Natural killer cell (primary cell): Measurements from ENCODE around the gene ZNF664. TPM values are rescaled to one million over a fixed set of nuclear protein-coding genes. Genes with fewer than 3 reads are reported as not detected.

Source experiments
- ATAC-seq, 3 donors: fragments of 150-1000 bp in 2 of 3; fragments of 200-7000 bp in 1 of 3; cut with Tn5 transposase; 1 replicate in 1 of 3; 2 replicates in 2 of 3; pipeline ENCODE4 v1.10.0; 2021; ENCODE audit warnings: mild to moderate bottlenecking in 2 of 3, moderate library complexity in 2 of 3
- DNase-seq, 2 donors: peaks; one replicate each; pipeline versions ENCODE4 v3.0.0 to v3.0.0-alpha.2; 2013 to 2021; ENCODE audit warnings: mixed read lengths in 1 of 2
- H3K27ac ChIP-seq: one replicate; pipeline ENCODE4 v1.5.1; 2013; ENCODE audit warnings: mild to moderate bottlenecking, low read length
- H3K27me3 ChIP-seq: one replicate; pipeline ENCODE4 v1.6.1; 2013; ENCODE audit warnings: low read length; ENCODE audit not compliant: control insufficient read depth, insufficient read depth
- H3K36me3 ChIP-seq: one replicate; pipeline ENCODE4 v1.6.1; 2013; ENCODE audit warnings: low read length; ENCODE audit not compliant: control insufficient read depth, insufficient read depth
- H3K4me1 ChIP-seq: one replicate; pipeline ENCODE4 v1.6.1; 2013; ENCODE audit warnings: low read length; ENCODE audit not compliant: control insufficient read depth, insufficient read depth
- H3K4me3 ChIP-seq: one replicate; pipeline ENCODE4 v1.5.1; 2013; ENCODE audit warnings: low read length
- H3K9me3 ChIP-seq: one replicate; pipeline ENCODE4 v1.6.1; 2013; ENCODE audit warnings: low read length; ENCODE audit not compliant: control insufficient read depth, insufficient read depth
- H3K27ac Mint-ChIP-seq, 2 donors: one replicate each; pipeline ENCODE4 v1.8.0; 2022; ENCODE audit warnings: mild to moderate bottlenecking in 2 of 2, mixed read lengths in 2 of 2, moderate library complexity in 1 of 2
- H3K27me3 Mint-ChIP-seq, 2 donors: one replicate each; pipeline ENCODE4 v1.8.0; 2022; ENCODE audit warnings: low read depth in 2 of 2, mixed read lengths in 2 of 2
- H3K36me3 Mint-ChIP-seq: one replicate; pipeline ENCODE4 v1.8.0; 2022; ENCODE audit warnings: mixed read lengths
- H3K4me1 Mint-ChIP-seq, 2 donors: one replicate each; pipeline ENCODE4 v1.8.0; 2022; ENCODE audit warnings: mixed read lengths in 2 of 2
- H3K4me3 Mint-ChIP-seq: one replicate; pipeline ENCODE4 v1.8.0; 2022; ENCODE audit warnings: mild to moderate bottlenecking, moderate library complexity, mixed read lengths
- H3K9me3 Mint-ChIP-seq, 2 donors: one replicate each; pipeline ENCODE4 v1.8.0; 2022; ENCODE audit warnings: mixed read lengths in 2 of 2
- WGBS: methylation state at CpG from one replicate; pipeline ENCODE4 v1.1.7; 2013; ENCODE audit warnings: missing lambda C conversion rate; ENCODE audit not compliant: insufficient coverage; 5-methylcytosine and 5-hydroxymethylcytosine counted together
- intact Hi-C: fragments of 100-400 bp; cut with micrococcal nuclease; formaldehyde crosslinking; loops from one replicate; pipeline ENCODE4 v1.14.2; 2022
- total RNA-seq, 4 donors: library from RNA; stranded (reverse); fragments of 120-200 nt in 1 of 4; gene quantifications; one replicate each; pipeline versions ENCODE4 v1.2.3 to v1.2.4, GENCODE V29; 2013 to 2022
- TF ChIP-seq, protein P1 (sequence below): fragments of 200-600 bp; IDR thresholded peaks from one replicate; pipeline ENCODE4 v1.8.0; 2022; ENCODE audit warnings: antibody characterized with exemption

The ZNF664 gene
- total RNA-seq, 3 donors from 2014 or later (not counting 1 experiment from before 2014, with no cell fraction given): 36.0 to 47.3 (median 46.9) TPM

DNA sequence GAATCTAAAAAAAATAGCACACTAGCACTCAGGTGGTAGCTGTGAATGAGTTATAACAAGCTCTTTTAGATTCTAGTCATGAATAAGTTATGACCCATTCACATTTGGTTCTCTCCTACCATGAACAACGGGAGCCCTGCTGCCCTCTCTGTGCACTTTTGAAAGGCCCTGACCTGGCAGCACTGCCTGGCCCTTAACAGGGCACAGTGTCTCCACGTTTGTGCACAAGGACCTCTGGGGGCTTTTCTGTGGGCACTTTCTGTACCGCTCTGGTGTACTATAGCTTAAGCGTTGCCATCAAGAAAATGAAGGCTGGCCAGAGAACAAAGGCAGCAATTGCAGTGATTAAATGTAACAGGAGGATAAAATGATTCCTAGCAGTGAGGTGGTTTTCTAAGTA, 21.5 kb upstream of the ZNF664 start:
- Histone ChIP-seq H3K4me1 (no peaks in the 10 kb centered on the region), H3K9me3 (no peaks in the 10 kb centered on the region), H3K36me3 (no peaks in the 10 kb centered on the region), H3K27ac (no peak overlapping the region), H3K27me3 (no peaks in the 10 kb centered on the region), H3K4me3 (no peak overlapping the region)
- TF ChIP-seq, protein P1, sequence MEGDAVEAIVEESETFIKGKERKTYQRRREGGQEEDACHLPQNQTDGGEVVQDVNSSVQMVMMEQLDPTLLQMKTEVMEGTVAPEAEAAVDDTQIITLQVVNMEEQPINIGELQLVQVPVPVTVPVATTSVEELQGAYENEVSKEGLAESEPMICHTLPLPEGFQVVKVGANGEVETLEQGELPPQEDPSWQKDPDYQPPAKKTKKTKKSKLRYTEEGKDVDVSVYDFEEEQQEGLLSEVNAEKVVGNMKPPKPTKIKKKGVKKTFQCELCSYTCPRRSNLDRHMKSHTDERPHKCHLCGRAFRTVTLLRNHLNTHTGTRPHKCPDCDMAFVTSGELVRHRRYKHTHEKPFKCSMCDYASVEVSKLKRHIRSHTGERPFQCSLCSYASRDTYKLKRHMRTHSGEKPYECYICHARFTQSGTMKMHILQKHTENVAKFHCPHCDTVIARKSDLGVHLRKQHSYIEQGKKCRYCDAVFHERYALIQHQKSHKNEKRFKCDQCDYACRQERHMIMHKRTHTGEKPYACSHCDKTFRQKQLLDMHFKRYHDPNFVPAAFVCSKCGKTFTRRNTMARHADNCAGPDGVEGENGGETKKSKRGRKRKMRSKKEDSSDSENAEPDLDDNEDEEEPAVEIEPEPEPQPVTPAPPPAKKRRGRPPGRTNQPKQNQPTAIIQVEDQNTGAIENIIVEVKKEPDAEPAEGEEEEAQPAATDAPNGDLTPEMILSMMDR: no peak
- H3K27me3 Mint-ChIP-seq: no peaks in the 10 kb centered on the region
- H3K4me1 Mint-ChIP-seq: peaks cover 0 to 25% of the 10 kb centered on the region in 2 donors
- H3K36me3 Mint-ChIP-seq: no peaks in the 10 kb centered on the region
- no peak overlapping the region for H3K27ac Mint-ChIP-seq
- ATAC-seq (no peak), DNase-seq (no peak)
- intact Hi-C loops: no loop called here
- H3K9me3 Mint-ChIP-seq: no peaks in the 10 kb centered on the region
- WGBS: 96% methylated on average over 4 of the region's 4 CpGs
- H3K4me3 Mint-ChIP-seq: no peak overlapping the region

DNA sequence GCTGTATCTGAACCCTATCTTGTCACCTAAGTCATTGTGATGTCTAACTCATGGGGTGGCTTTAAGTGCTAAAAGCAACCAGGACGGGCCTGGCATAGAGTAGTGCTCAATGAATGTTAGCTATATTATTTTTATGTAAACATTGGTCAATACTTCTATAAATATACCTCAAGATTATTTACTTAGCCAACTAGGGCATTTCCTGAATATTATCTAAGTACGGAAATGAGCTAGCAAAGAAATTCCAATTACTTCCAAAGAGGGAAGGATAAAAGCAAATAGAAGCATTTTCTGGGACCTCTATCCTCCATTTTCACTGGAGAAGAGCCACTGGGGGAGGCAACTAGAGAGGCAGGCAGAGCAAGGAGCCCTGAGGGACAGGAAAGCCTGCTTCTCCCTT, 21.0 kb upstream of the ZNF664 start:
- WGBS: 100% methylated on average over 1 of the region's 2 CpGs
- no peak for ATAC-seq
- H3K4me1 Mint-ChIP-seq: peaks cover 0 to 24% of the 10 kb centered on the region in 2 donors
- no peaks in the 10 kb centered on the region for H3K27me3 Mint-ChIP-seq
- intact Hi-C loops: no loop called here
- no peak overlapping the region for H3K4me3 ChIP-seq
- H3K36me3 ChIP-seq: no peaks in the 10 kb centered on the region
- H3K4me1 ChIP-seq: no peaks in the 10 kb centered on the region
- no peaks in the 10 kb centered on the region for H3K9me3 Mint-ChIP-seq
- H3K4me3 Mint-ChIP-seq: no peak overlapping the region
- H3K27me3 ChIP-seq: no peaks in the 10 kb centered on the region
- H3K9me3 ChIP-seq: no peaks in the 10 kb centered on the region
- no peak for DNase-seq
- no peak overlapping the region for H3K27ac ChIP-seq
- TF ChIP-seq, protein P1: no peak
- H3K27ac Mint-ChIP-seq: no peak overlapping the region
- no peaks in the 10 kb centered on the region for H3K36me3 Mint-ChIP-seq

DNA sequence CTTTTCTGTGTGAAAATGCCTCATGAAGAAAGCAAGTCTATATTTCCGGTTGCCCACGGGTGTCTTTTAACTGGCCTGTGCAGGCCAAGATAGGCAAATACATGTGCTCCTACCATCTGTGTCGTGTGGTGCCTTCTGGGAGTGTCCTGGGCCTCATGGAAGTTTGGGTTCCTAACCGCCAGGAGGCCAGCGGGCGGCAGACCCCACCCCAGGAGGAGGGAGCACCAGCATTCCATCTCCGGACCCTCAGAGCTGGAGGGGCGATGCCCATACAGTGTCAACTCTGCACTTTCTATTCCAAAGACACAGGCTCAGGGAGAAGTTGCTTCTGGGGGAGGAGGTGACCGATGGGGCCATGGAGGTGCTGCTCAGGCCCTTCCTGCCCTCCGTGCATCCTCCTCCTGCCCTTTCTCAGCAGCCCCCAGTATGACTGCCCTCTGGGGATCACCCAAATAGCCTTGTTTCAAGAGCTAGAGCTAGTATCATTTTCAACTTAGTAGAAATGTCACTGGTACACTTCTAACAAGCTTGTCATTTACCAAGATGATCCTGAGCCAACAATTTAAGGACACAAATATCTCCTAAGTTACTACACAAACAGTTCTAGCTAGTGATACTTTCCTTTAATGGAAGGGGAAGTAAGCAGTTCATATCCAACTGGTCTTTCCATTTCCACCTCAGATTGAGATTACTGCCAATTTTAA, 18.2 kb upstream of the ZNF664 start:
- Histone ChIP-seq H3K4me1 (no peaks in the 10 kb centered on the region), H3K36me3 (no peaks in the 10 kb centered on the region), H3K4me3 (no peak overlapping the region), H3K27me3 (no peaks in the 10 kb centered on the region), H3K9me3 (no peaks in the 10 kb centered on the region), H3K27ac (no peak overlapping the region)
- H3K27me3 Mint-ChIP-seq: no peaks in the 10 kb centered on the region
- H3K36me3 Mint-ChIP-seq: no peaks in the 10 kb centered on the region
- intact Hi-C loops: no loop called here
- 93% methylated on average over 10 of the region's 10 CpGs for WGBS
- peaks cover 0 to 8% of the 10 kb centered on the region in 2 donors for H3K4me1 Mint-ChIP-seq
- no peak overlapping the region for H3K27ac Mint-ChIP-seq
- no peak overlapping the region for H3K4me3 Mint-ChIP-seq
- H3K9me3 Mint-ChIP-seq: no peaks in the 10 kb centered on the region
- DNase-seq (no peak), ATAC-seq (no peak)
- TF ChIP-seq, protein P1: no peak

DNA sequence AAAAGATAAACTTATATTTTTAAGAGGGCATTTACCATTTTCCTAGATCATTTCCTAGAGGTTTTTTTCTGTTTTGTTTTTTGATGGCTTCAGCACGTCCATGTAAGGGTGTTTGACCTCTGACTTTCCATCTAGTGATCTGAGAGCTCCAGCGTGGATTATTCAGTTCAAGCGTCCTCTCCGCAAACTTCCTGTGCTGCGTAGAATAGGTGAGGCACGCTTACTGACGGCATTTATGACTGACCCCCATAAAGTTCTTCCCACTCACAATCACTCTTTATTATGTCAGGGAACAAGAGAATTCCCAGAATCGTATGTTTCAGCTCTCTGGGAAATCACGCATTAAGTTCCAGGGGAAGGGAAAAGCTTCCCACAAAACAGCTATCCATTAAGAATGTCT, 16.8 kb upstream of the ZNF664 start:
- Mint-ChIP-seq H3K4me3 (no peak overlapping the region), H3K27me3 (no peaks in the 10 kb centered on the region), H3K36me3 (no peaks in the 10 kb centered on the region), H3K9me3 (no peaks in the 10 kb centered on the region), H3K4me1 (peaks cover 3 to 4% of the 10 kb centered on the region in 2 donors), H3K27ac (no peak overlapping the region)
- no peaks in the 10 kb centered on the region for H3K27me3 ChIP-seq
- H3K4me1 ChIP-seq: no peaks in the 10 kb centered on the region
- H3K27ac ChIP-seq: no peak overlapping the region
- ATAC-seq (no peak), DNase-seq (no peak)
- 98% methylated on average over 9 of the region's 9 CpGs for WGBS
- no peak overlapping the region for H3K4me3 ChIP-seq
- intact Hi-C loops: no loop called here
- TF ChIP-seq, protein P1: no peak
- no peaks in the 10 kb centered on the region for H3K9me3 ChIP-seq
- no peaks in the 10 kb centered on the region for H3K36me3 ChIP-seq
